Transverse colon (tissue), 3 donors: Measurements from ENCODE around the gene DGAT2.

Source experiments
- POLR2A ChIP-seq: fragments of 450-650 bp; IDR thresholded peaks from one replicate; pipeline ENCODE4 v1.6.1; 2016; ENCODE audit warnings: antibody characterized with exemption, mild to moderate bottlenecking, moderate library complexity
- TF ChIP-seq, protein P1 (sequence below), 5 experiments: fragments of 200-600 bp in 3 of 5; fragments of 450-650 bp in 2 of 5; sonication (generic) in 3 of 5; IDR thresholded peaks; 1 replicate in 2 of 5; 2 replicates in 3 of 5; pipeline ENCODE4 v1.5.1; 2016 to 2017; ENCODE audit warnings: antibody characterized with exemption in 5 of 5, inconsistent platforms in 3 of 5, mild to moderate bottlenecking in 2 of 5, moderate library complexity in 1 of 5

DNA sequence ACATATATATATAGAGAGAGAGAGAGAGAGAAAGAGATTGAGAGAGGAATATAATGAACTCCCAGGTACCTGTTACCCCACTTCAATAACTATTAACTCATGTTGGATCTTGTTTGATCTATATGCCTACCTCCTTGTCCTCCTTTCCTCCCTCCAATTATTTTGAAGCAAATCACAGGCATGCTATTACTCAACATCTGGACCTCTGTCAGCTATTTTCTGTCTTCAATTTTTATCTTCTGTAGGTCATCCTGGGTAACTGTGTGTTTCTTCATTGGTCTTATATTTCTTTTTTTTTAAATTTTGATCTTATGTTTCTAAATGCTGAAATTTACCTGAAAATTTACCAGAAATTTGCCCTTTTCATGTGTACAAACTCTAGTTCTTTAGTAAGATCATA, 71.3 kb downstream of the DGAT2 start:
- TF ChIP-seq, protein P1, sequence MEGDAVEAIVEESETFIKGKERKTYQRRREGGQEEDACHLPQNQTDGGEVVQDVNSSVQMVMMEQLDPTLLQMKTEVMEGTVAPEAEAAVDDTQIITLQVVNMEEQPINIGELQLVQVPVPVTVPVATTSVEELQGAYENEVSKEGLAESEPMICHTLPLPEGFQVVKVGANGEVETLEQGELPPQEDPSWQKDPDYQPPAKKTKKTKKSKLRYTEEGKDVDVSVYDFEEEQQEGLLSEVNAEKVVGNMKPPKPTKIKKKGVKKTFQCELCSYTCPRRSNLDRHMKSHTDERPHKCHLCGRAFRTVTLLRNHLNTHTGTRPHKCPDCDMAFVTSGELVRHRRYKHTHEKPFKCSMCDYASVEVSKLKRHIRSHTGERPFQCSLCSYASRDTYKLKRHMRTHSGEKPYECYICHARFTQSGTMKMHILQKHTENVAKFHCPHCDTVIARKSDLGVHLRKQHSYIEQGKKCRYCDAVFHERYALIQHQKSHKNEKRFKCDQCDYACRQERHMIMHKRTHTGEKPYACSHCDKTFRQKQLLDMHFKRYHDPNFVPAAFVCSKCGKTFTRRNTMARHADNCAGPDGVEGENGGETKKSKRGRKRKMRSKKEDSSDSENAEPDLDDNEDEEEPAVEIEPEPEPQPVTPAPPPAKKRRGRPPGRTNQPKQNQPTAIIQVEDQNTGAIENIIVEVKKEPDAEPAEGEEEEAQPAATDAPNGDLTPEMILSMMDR (IDR thresholded peaks at IDR 0.05) = no peak
- no peak for TF ChIP-seq POLR2A
